IMR-90 (cell line): ENCODE data around the gene COX17. TPM values are rescaled to one million over a fixed set of nuclear protein-coding genes. Genes with fewer than 3 reads are reported as not detected.

Experiments
- ATAC-seq: fragments of 200-7000 bp; cut with Tn5 transposase; 2 replicates; pipeline ENCODE4 v1.9.1; 2020; ENCODE audit warnings: low read depth, mild to moderate bottlenecking, moderate library complexity
- BruUV-seq: library from RNA; stranded (reverse); fragments of 400-500 nt; replicated peaks from 2 replicates; lab custom pipeline; 2021; lab: Mats Ljungman, UMichigan
- CTCF ChIA-PET: fragments of 300-600 bp; formaldehyde crosslinking; extraction: SDS; loops from one replicate; lab custom pipeline; 2021; ENCODE audit warnings: antibody characterized with exemption; lab: Yijun Ruan, JAX
- POLR2A ChIA-PET: fragments of 300-600 bp; sonication (Branson Sonifier 250); formaldehyde crosslinking; loops from one replicate; lab custom pipeline; 2022; ENCODE audit warnings: antibody characterized with exemption; ENCODE audit not compliant: unreplicated experiment; lab: Charles Lee
- DNase-seq: peaks from one replicate; pipeline ENCODE4 v3.0.0; 2013
- H2AFZ ChIP-seq: replicated peaks from 2 replicates; pipeline ENCODE3; 2013; ENCODE audit warnings: low read length, mild to moderate bottlenecking; ENCODE audit not compliant: poor library complexity
- H2AK5ac ChIP-seq: 2 replicates; pipeline ENCODE4 v1.6.1; 2013; ENCODE audit warnings: low read depth, low read length, inconsistent platforms
- H2AK9ac ChIP-seq: replicated peaks from 2 replicates; pipeline ENCODE3; 2013; ENCODE audit warnings: mild to moderate bottlenecking, low read depth, low read length, moderate library complexity; ENCODE audit not compliant: poor library complexity
- H2BK120ac ChIP-seq: 2 replicates; pipeline ENCODE4 v1.6.1; 2013; ENCODE audit warnings: low read depth, low read length, inconsistent platforms
- H2BK15ac ChIP-seq: 3 replicates; pipeline ENCODE4 v1.6.1; 2013; ENCODE audit warnings: low read depth, low read length, inconsistent platforms
- H2BK20ac ChIP-seq: 2 replicates; pipeline ENCODE4 v1.6.1; 2013; ENCODE audit warnings: low read depth, mild to moderate bottlenecking, inconsistent platforms, low read length, moderate library complexity
- H2BK5ac ChIP-seq: 2 replicates; pipeline ENCODE4 v1.6.1; 2013; ENCODE audit warnings: mild to moderate bottlenecking, low read depth, low read length, inconsistent platforms; ENCODE audit not compliant: poor library complexity, severe bottlenecking
- H3K14ac ChIP-seq: replicated peaks from 2 replicates; pipeline ENCODE4 v1.6.1; 2013; ENCODE audit warnings: low read depth, low read length, inconsistent platforms
- H3K18ac ChIP-seq: 2 replicates; pipeline ENCODE4 v1.6.1; 2013; ENCODE audit warnings: low read depth, low read length, control low read depth
- H3K23ac ChIP-seq: 2 replicates; pipeline ENCODE4 v1.6.1; 2013; ENCODE audit warnings: low read depth, low read length, inconsistent platforms
- H3K27ac ChIP-seq: 2 replicates; pipeline ENCODE4 v1.5.1; 2013; ENCODE audit warnings: mild to moderate bottlenecking, control low read depth, low read length; ENCODE audit not compliant: insufficient read depth
- H3K27me3 ChIP-seq: 2 replicates; pipeline ENCODE4 v1.6.1; 2013; ENCODE audit warnings: low read length; ENCODE audit not compliant: control insufficient read depth, insufficient read depth
- H3K36me3 ChIP-seq: 2 replicates; pipeline ENCODE4 v1.6.1; 2013; ENCODE audit warnings: low read length, mixed read lengths; ENCODE audit not compliant: control insufficient read depth, insufficient read depth
- H3K4ac ChIP-seq: 2 replicates; pipeline ENCODE4 v1.6.1; 2013; ENCODE audit warnings: low read depth, low read length, inconsistent platforms
- H3K4me1 ChIP-seq: 2 replicates; pipeline ENCODE4 v1.6.1; 2013; ENCODE audit warnings: low read length, mixed read lengths; ENCODE audit not compliant: control insufficient read depth, insufficient read depth
- H3K4me2 ChIP-seq: 2 replicates; pipeline ENCODE4 v1.6.1; 2013; ENCODE audit warnings: low read depth, mild to moderate bottlenecking, control low read depth, low read length, moderate library complexity
- H3K4me3 ChIP-seq: 2 replicates; pipeline ENCODE4 v1.5.1; 2013; ENCODE audit warnings: low read depth, mild to moderate bottlenecking, control low read depth, low read length, moderate library complexity; ENCODE audit not compliant: insufficient read depth
- H3K56ac ChIP-seq: 2 replicates; pipeline ENCODE4 v1.6.1; 2013; ENCODE audit warnings: low read length, inconsistent platforms; ENCODE audit not compliant: insufficient read depth; ENCODE audit errors: extremely low read depth
- H3K79me1 ChIP-seq, 2 experiments: 2 replicates each; pipeline ENCODE4 v1.6.1; 2013; ENCODE audit warnings: low read length in 2 of 2, inconsistent platforms in 1 of 2, low read depth in 1 of 2
- H3K9ac ChIP-seq: 2 replicates; pipeline ENCODE4 v1.6.1; 2013; ENCODE audit warnings: low read depth, low read length, control low read depth
- H3K9me1 ChIP-seq: 2 replicates; pipeline ENCODE4 v1.6.1; 2013; ENCODE audit warnings: low read length, inconsistent platforms; ENCODE audit not compliant: insufficient read depth
- H3K9me3 ChIP-seq: 2 replicates; pipeline ENCODE4 v1.6.1; 2013; ENCODE audit warnings: low read length; ENCODE audit not compliant: control insufficient read depth, insufficient read depth
- H4K20me1 ChIP-seq: 2 replicates; pipeline ENCODE4 v1.6.1; 2013; ENCODE audit warnings: low read length, inconsistent platforms; ENCODE audit not compliant: insufficient read depth
- H4K5ac ChIP-seq: 2 replicates; pipeline ENCODE4 v1.6.1; 2013; ENCODE audit warnings: mild to moderate bottlenecking, low read depth, low read length, control low read depth
- H4K8ac ChIP-seq, 2 experiments: 2 replicates each; pipeline ENCODE4 v1.6.1; 2013; ENCODE audit warnings: low read depth in 2 of 2, low read length in 2 of 2, control low read depth in 1 of 2, inconsistent platforms in 1 of 2
- H4K91ac ChIP-seq: 2 replicates; pipeline ENCODE4 v1.6.1; 2013; ENCODE audit warnings: low read depth, low read length, inconsistent platforms; ENCODE audit not compliant: insufficient read depth
- MAFK ChIP-seq: IDR thresholded peaks from 2 replicates; pipeline ENCODE4 v1.6.1; 2012; ENCODE audit warnings: low read depth, low read length, improper control_type of control experiment
- RAD21 ChIP-seq: IDR thresholded peaks from 2 replicates; pipeline ENCODE4 v1.6.1; 2012; ENCODE audit warnings: low read length, improper control_type of control experiment
- SMC3 ChIP-seq: fragments of 150-350 bp; IDR thresholded peaks from 2 replicates; pipeline ENCODE4 v1.6.1; 2016; ENCODE audit warnings: low read depth, mild to moderate bottlenecking, antibody characterized with exemption, low read length, moderate library complexity
- USF2 ChIP-seq: fragments of 150-350 bp; IDR thresholded peaks from 2 replicates; pipeline ENCODE4 v1.6.1; 2017; ENCODE audit warnings: mild to moderate bottlenecking, antibody characterized with exemption, low read length, low read depth
- WGBS, 2 experiments: methylation state at CpG; one replicate each; pipeline versions ENCODE4 v1.1.5 to v1.1.7; 2013; ENCODE audit warnings: missing lambda C conversion rate in 2 of 2; ENCODE audit not compliant: insufficient read length in 1 of 2; ENCODE audit errors: extremely low coverage in 2 of 2; 5-methylcytosine and 5-hydroxymethylcytosine counted together
- dilution Hi-C: fragments of 300-500 bp; cut with HindIII; formaldehyde crosslinking; loops from one replicate; pipeline ENCODE4 v1.14.3; 2018; ENCODE audit warnings: low sequenced_read_pairs; ENCODE audit not compliant: unreplicated experiment
- in situ Hi-C: fragments of 300-500 bp; cut with MboI; formaldehyde crosslinking; loops from 3 replicates; pipeline ENCODE4 v1.14.3; 2019; ENCODE audit warnings: low sequenced_read_pairs, inconsistent platforms, mixed read lengths
- intact Hi-C: fragments of 100-400 bp; cut with micrococcal nuclease; formaldehyde crosslinking; loops from 2 replicates; pipeline ENCODE4 v1.10.0; 2022
- polyA plus RNA-seq, 3 experiments: library from polyadenylated mRNA; depleted of rRNA; stranded (reverse); fragments of >200 nt; gene quantifications; 2 replicates each; pipeline ENCODE4 v1.2.3, GENCODE V29; 2012; ENCODE audit warnings: low replicate concordance in 1 of 3
- total RNA-seq: library from RNA; depleted of rRNA; stranded (reverse); fragments of >200 nt; gene quantifications from 2 replicates; pipeline ENCODE4 v1.2.3, GENCODE V29; 2012

The COX17 gene
- total and polyA plus RNA-seq, 2 of the 4 experiments (the other 2 are of a cell fraction) = 2.0 to 24.5 TPM

- H3K36me3 ChIP-seq = no peaks in the 10 kb centered on the region
- H2BK15ac ChIP-seq = no peak overlapping the region
- H3K27ac ChIP-seq = no peak overlapping the region
- intact Hi-C loops = loop anchor here (10.0 kb wide), 1 partner anchor 504 kb away; no protein-coding TSS in a partner anchor
- H2AK5ac ChIP-seq = no peak overlapping the region
- H4K8ac ChIP-seq = no peak overlapping the region
- no peaks in the 10 kb centered on the region for H3K79me1 ChIP-seq
- CTCF ChIA-PET = no interaction called here
- H2BK20ac ChIP-seq = no peak overlapping the region
- TF ChIP-seq SMC3 (no peak), USF2 (no peak), MAFK (no peak), RAD21 (no peak)
- 87% methylated on average over 4 of the region's 22 CpGs; no CpG with 5 or more reads in 1 of the 2 experiments for WGBS, 2 experiments
- POLR2A ChIA-PET = no interaction called here
- H2BK5ac ChIP-seq = no peak overlapping the region
- H2AFZ ChIP-seq = no peak overlapping the region
- H3K4ac ChIP-seq = no peak overlapping the region
- no peaks in the 10 kb centered on the region for H3K9me1 ChIP-seq
- no peak overlapping the region for H4K91ac ChIP-seq
- no peaks in the 10 kb centered on the region for H4K20me1 ChIP-seq
- dilution Hi-C loops = no loop called here
- ATAC-seq (no peak), DNase-seq (no peak)
- H3K9me3 ChIP-seq = no peaks in the 10 kb centered on the region
- in situ Hi-C loops = no loop called here
- BruUV-seq = no TSS peak
- no peak overlapping the region for H3K4me2 ChIP-seq
- H3K14ac ChIP-seq = no peak overlapping the region
- H3K56ac ChIP-seq = no peak overlapping the region
- H3K9ac ChIP-seq = no peak overlapping the region
- peaks cover 18% of the 10 kb centered on the region for H3K27me3 ChIP-seq
- H2AK9ac ChIP-seq = no peak overlapping the region
- H3K23ac ChIP-seq = no peak overlapping the region
- H2BK120ac ChIP-seq = no peak overlapping the region
- no peak overlapping the region for H3K18ac ChIP-seq
- 0 out of 2 replicates have a peak, but pooled peaks cover 2% of the 10 kb centered on the region for H3K4me1 ChIP-seq
- H4K5ac ChIP-seq = no peak overlapping the region
- H3K4me3 ChIP-seq = no peak overlapping the region
These were observed 23.9 kb upstream of the COX17 start for GRCh38 chr3:119700920-119701734.
